ENCODE data around the gene ELMO3. TPM values are rescaled to one million over a fixed set of nuclear protein-coding genes. Genes with fewer than 3 reads are reported as not detected.
A peak's percentile ranks its signal among the peaks of the same experiment; 100 is the strongest.

Gene ELMO3
- total and polyA plus RNA-seq, 2 of the 13 experiments (the other 11 are each of a cell fraction or from before 2014, with no cell fraction given): 2.6 to 4.0 TPM

GRCh38 chr16:67164599-67165061 lies 34.3 kb upstream of the ELMO3 start, which contains the start of gene HSF4 (continued):
- no peak for TF ChIP-seq ZNF276 (CRISPR knock-in tag; IDR thresholded peaks at IDR 0.05; ENCODE audit: low read depth)
- peak; percentile 63; the same call in 1 of the 2 replicates for TF ChIP-seq RXRB (CRISPR knock-in tag; IDR thresholded peaks at IDR 0.05; ENCODE audit: borderline replicate concordance)
- TF ChIP-seq GPN1 (CRISPR knock-in tag; IDR thresholded peaks at IDR 0.05; ENCODE audit: borderline replicate concordance): no peak
- no peak for TF ChIP-seq ZNF644 (CRISPR knock-in tag; IDR thresholded peaks at IDR 0.05; ENCODE audit: low read depth)
- peak; percentile 92 for TF ChIP-seq ZNF142 (CRISPR knock-in tag; IDR thresholded peaks at IDR 0.05)
- peak in 1 of 2 experiments; percentile 91; a peak in 2 of 4 replicates for TF ChIP-seq KLF16 (CRISPR knock-in tag; IDR thresholded peaks at IDR 0.05)
- peak; percentile 96 for TF ChIP-seq NR0B2 (CRISPR knock-in tag; IDR thresholded peaks at IDR 0.05)
- no peak; the same call in 1 of the 2 replicates for TF ChIP-seq ZNF772 (CRISPR knock-in tag; IDR thresholded peaks at IDR 0.05)
- no peak for TF ChIP-seq CENPT (CRISPR knock-in tag; IDR thresholded peaks at IDR 0.05; ENCODE audit: low read depth)
- TF ChIP-seq ZNF556 (CRISPR knock-in tag; IDR thresholded peaks at IDR 0.05; ENCODE audit: borderline replicate concordance): no peak
- no peak for TF ChIP-seq ZNF20 (CRISPR knock-in tag; IDR thresholded peaks at IDR 0.05)
- TF ChIP-seq MIXL1 (CRISPR knock-in tag; IDR thresholded peaks at IDR 0.05): peak; percentile 60; the same call in 1 of the 2 replicates
- 0 out of 2 replicates have a peak, but pooled peaks have one; percentile 25 for TF ChIP-seq ZNF782 (CRISPR knock-in tag; IDR thresholded peaks at IDR 0.05; ENCODE audit: borderline replicate concordance)
- TF ChIP-seq, protein P1, sequence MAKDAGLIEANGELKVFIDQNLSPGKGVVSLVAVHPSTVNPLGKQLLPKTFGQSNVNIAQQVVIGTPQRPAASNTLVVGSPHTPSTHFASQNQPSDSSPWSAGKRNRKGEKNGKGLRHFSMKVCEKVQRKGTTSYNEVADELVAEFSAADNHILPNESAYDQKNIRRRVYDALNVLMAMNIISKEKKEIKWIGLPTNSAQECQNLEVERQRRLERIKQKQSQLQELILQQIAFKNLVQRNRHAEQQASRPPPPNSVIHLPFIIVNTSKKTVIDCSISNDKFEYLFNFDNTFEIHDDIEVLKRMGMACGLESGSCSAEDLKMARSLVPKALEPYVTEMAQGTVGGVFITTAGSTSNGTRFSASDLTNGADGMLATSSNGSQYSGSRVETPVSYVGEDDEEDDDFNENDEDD (CRISPR knock-in tag; IDR thresholded peaks at IDR 0.05; ENCODE audit: borderline replicate concordance): peak; percentile 96
- no peak for TF ChIP-seq LRRFIP1 (CRISPR knock-in tag; conservative IDR thresholded peaks at IDR 0.05)
- TF ChIP-seq ETV5 (CRISPR knock-in tag; IDR thresholded peaks at IDR 0.05; ENCODE audit: borderline replicate concordance): peak; percentile 64; the same call in 1 of the 2 replicates
- TF ChIP-seq CBX2 (IDR thresholded peaks at IDR 0.05; ENCODE audit: low read depth, low read length): no peak
- TF ChIP-seq CBX2 (CRISPR knock-in tag; IDR thresholded peaks at IDR 0.05; ENCODE audit: low read depth): no peak; the same call in 1 of the 2 replicates

All from HepG2 (cell line).